ENCODE measurements around the gene SORCS3.

DNA sequence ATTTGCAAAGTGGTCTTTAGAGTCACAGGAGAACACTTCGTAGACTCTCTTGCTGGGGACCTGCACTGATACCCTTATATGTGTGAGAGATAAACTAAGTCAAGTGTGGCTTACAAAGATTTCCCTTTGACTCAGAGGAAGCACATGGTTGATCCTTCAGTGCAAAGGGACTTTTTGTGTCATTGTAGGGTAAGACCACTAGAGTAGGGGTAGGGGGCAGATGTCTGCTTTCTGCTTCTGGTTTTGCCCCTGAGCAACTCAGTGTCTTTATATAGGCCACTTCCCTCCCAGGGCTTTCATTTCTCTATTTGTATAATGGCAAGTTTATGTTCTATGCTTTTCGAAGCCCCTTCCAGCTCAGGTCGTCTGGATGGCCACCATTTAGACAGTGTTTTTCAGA lies 281.7 kb downstream of the SORCS3 start:
- TF ChIP-seq CTCF (IDR thresholded peaks at IDR 0.05) (no peak), EZH2 (IDR thresholded peaks at IDR 0.05) (no peak), EZH2phosphoT487 (IDR thresholded peaks at IDR 0.05) (no peak)

All from neural progenitor cell (in vitro differentiated cells).